HG03378 (cell line): ENCODE measurements around the gene SLC36A4.
"Not testable (repeated sequence)": the region's sequence is repeated elsewhere in the genome, so short reads cannot be mapped to it uniquely, and the experiment has no call there.

Source experiments
- ATAC-seq: cut with Tn5 transposase; IDR thresholded peaks from one replicate; pipeline ENCODE4 v1.9.1; 2021; ENCODE audit warnings: mild to moderate bottlenecking, moderate library complexity; ENCODE audit not compliant: unreplicated experiment

SLC36A4 gene

GRCh38 chr11:93123351-93123898, 74.4 kb downstream of the SLC36A4 start:
- no peak for ATAC-seq

- ATAC-seq: no peak
Measured at GRCh38 chr11:93122535-93123235, 75.1 kb downstream of the SLC36A4 start.

GRCh38 chr11:93118276-93118675, 79.5 kb downstream of the SLC36A4 start:
- no peak for ATAC-seq

GRCh38 chr11:93117565-93117964, 80.2 kb downstream of the SLC36A4 start:
- ATAC-seq: no peak

- no peak for ATAC-seq
Measured at GRCh38 chr11:93116641-93117441, 81.0 kb downstream of the SLC36A4 start.

GRCh38 chr11:93114304-93114703, 83.5 kb downstream of the SLC36A4 start:
- ATAC-seq: no peak

- ATAC-seq: no peak
Measured at GRCh38 chr11:93113824-93114223, 84.0 kb downstream of the SLC36A4 start.

GRCh38 chr11:93111147-93111546, 86.6 kb downstream of the SLC36A4 start:
- not testable (repeated sequence) for ATAC-seq

GRCh38 chr11:93100211-93100610, 97.6 kb downstream of the SLC36A4 start:
- ATAC-seq: no peak

- no peak for ATAC-seq
Measured at GRCh38 chr11:93099806-93100205, 98.0 kb downstream of the SLC36A4 start.
